ENCODE data around the gene TMUB1.

DNA sequence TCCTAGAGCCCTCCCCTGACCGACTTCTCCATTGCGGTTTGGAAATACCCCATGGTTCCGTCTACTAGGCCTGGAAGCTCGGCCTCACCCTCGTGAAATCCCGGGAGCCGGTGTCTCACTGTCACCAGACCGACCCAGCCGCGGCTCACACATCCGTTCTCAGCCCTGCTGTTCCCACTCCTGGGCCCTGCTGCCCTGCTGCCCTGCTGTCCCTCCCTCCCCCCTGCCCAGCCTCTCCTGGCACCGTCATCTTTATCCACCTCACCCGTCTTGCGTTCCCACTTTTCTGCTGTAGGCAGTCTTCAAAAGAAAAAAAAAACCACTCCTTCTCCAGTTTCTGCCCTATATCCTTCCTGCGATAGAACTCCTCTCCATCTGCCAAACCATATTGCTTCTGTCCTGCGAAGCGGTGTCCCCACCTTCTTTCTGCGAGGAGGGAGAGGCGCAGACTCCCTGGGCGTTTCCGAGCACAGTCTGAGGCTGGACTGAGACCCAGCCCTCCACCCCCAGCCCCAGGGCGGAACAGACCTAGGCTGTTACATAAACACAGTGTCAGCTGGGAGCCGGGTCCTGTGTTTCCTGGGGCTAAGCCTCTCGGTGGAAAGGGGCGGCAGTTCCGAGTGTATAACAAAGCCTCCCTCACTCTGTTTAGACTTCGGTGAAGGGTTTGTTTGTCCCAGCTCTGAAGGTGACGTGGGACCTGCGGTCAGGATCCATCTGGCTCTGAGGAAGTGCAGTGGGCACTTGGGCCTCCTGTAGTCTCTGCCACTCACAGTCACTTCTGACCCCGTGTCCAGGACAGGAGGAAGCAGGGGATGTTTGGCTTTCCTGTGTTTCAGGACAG lies 5.8 kb upstream of the TMUB1 start:
- TF ChIP-seq CTCF (IDR thresholded peaks at IDR 0.05): no peak
- no peak for TF ChIP-seq POLR2A (IDR thresholded peaks at IDR 0.05)

All from lower leg skin (tissue), 3 donors.